HEK293 (cell line): ENCODE measurements around the gene MAPKAPK5.

Source experiments
- YY1 ChIP-seq: fragments of 450-650 bp; formaldehyde crosslinking; IDR thresholded peaks from 2 replicates; pipeline ENCODE4 v1.5.1; 2018; ENCODE audit warnings: missing biosample characterization, missing genetic modification characterization
- ZEB2 ChIP-seq: fragments of 450-650 bp; formaldehyde crosslinking; IDR thresholded peaks from 2 replicates; pipeline ENCODE4 v1.5.1; 2016; ENCODE audit warnings: missing biosample characterization, missing genetic modification characterization
- ZNF121 ChIP-seq: fragments of 450-650 bp; formaldehyde crosslinking; IDR thresholded peaks from 2 replicates; pipeline ENCODE4 v1.5.1; 2016; ENCODE audit warnings: missing biosample characterization, missing genetic modification characterization
- ZNF473 ChIP-seq: fragments of 450-650 bp; formaldehyde crosslinking; IDR thresholded peaks from 2 replicates; pipeline ENCODE4 v1.5.1; 2017; ENCODE audit warnings: missing biosample characterization, missing genetic modification characterization
- ZNF610 ChIP-seq: fragments of 450-650 bp; formaldehyde crosslinking; IDR thresholded peaks from 2 replicates; pipeline ENCODE4 v1.5.1; 2016; ENCODE audit warnings: missing biosample characterization, missing genetic modification characterization, borderline replicate concordance
- TF ChIP-seq, protein P1 (sequence below): fragments of 450-650 bp; formaldehyde crosslinking; IDR thresholded peaks from 2 replicates; pipeline ENCODE4 v1.5.1; 2016; ENCODE audit warnings: missing biosample characterization, missing genetic modification characterization
- TF ChIP-seq, protein P2 (sequence below): fragments of 450-650 bp; formaldehyde crosslinking; IDR thresholded peaks from 2 replicates; pipeline ENCODE4 v1.5.1; 2016; ENCODE audit warnings: missing biosample characterization, missing genetic modification characterization, low read depth
- TF ChIP-seq, protein P3 (sequence below): fragments of 450-650 bp; formaldehyde crosslinking; IDR thresholded peaks from 2 replicates; pipeline ENCODE4 v1.5.1; 2016; ENCODE audit warnings: missing biosample characterization, missing genetic modification characterization

DNA sequence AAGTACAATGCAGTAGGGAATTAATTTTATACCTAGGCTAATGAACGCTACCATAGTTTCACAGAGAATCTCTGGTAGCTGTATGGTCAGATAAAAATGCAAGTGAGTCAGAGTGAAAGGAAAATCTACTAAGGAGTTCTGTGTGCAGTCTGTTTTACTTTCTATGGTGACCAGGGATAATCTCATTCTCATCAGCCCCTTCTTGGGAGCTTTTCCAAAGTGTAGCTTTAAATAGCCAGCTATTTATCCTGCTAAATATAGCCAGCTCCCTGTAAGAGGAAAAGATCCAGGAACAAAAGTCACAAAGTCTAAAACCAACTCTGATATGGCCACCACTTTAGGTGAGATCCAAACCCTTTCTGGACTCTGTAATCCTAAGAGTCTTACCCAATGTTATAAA lies 95.4 kb downstream of the MAPKAPK5 start:
- TF ChIP-seq ZEB2 (tag by site-specific recombination) (no peak), YY1 (tag by site-specific recombination) (no peak), ZNF121 (tag by site-specific recombination) (no peak), ZNF473 (tag by site-specific recombination) (no peak), ZNF610 (no peak)
- TF ChIP-seq, protein P1, sequence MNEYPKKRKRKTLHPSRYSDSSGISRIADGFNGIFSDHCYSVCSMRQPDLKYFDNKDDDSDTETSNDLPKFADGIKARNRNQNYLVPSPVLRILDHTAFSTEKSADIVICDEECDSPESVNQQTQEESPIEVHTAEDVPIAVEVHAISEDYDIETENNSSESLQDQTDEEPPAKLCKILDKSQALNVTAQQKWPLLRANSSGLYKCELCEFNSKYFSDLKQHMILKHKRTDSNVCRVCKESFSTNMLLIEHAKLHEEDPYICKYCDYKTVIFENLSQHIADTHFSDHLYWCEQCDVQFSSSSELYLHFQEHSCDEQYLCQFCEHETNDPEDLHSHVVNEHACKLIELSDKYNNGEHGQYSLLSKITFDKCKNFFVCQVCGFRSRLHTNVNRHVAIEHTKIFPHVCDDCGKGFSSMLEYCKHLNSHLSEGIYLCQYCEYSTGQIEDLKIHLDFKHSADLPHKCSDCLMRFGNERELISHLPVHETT (tag by site-specific recombination): no peak
- TF ChIP-seq, protein P2, sequence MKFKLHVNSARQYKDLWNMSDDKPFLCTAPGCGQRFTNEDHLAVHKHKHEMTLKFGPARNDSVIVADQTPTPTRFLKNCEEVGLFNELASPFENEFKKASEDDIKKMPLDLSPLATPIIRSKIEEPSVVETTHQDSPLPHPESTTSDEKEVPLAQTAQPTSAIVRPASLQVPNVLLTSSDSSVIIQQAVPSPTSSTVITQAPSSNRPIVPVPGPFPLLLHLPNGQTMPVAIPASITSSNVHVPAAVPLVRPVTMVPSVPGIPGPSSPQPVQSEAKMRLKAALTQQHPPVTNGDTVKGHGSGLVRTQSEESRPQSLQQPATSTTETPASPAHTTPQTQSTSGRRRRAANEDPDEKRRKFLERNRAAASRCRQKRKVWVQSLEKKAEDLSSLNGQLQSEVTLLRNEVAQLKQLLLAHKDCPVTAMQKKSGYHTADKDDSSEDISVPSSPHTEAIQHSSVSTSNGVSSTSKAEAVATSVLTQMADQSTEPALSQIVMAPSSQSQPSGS (tag by site-specific recombination): no peak
- TF ChIP-seq, protein P3, sequence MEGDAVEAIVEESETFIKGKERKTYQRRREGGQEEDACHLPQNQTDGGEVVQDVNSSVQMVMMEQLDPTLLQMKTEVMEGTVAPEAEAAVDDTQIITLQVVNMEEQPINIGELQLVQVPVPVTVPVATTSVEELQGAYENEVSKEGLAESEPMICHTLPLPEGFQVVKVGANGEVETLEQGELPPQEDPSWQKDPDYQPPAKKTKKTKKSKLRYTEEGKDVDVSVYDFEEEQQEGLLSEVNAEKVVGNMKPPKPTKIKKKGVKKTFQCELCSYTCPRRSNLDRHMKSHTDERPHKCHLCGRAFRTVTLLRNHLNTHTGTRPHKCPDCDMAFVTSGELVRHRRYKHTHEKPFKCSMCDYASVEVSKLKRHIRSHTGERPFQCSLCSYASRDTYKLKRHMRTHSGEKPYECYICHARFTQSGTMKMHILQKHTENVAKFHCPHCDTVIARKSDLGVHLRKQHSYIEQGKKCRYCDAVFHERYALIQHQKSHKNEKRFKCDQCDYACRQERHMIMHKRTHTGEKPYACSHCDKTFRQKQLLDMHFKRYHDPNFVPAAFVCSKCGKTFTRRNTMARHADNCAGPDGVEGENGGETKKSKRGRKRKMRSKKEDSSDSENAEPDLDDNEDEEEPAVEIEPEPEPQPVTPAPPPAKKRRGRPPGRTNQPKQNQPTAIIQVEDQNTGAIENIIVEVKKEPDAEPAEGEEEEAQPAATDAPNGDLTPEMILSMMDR (tag by site-specific recombination): no peak
